ENCODE measurements around the gene BTBD18. TPM values are rescaled to one million over a fixed set of nuclear protein-coding genes. Genes with fewer than 3 reads are reported as not detected.

BTBD18 gene
- total RNA-seq, 1 donor from 2014 or later, result not detected

- Histone ChIP-seq H3K36me3 (no peaks in the 10 kb centered on the region), H3K4me1 (peaks cover 96% of the 10 kb centered on the region), H3K9me3 (no peaks in the 10 kb centered on the region), H3K27ac (peak overlapping the region; percentile 88), H3K27me3 (no peaks in the 10 kb centered on the region), H3K4me3 (no peak overlapping the region)
- DNase-seq (ENCODE audit: extremely low spot score in 2 of 2), result no peak
- intact Hi-C loops (cut with DNase I), result no loop called here
- TF ChIP-seq POLR2AphosphoS5 (IDR thresholded peaks at IDR 0.05; ENCODE audit: insufficient read depth in 1 of 2, low read depth in 1 of 2), result peak in 1 of 2 donors; percentile 54
- TF ChIP-seq POLR2A (IDR thresholded peaks at IDR 0.05), result no peak
Measured at GRCh38 chr11:57781529-57781943, 29.9 kb upstream of the BTBD18 start.

GRCh38 chr11:57779276-57779675 is 27.7 kb upstream of the BTBD18 start:
- no peaks in the 10 kb centered on the region for H3K36me3 ChIP-seq
- no peaks in the 10 kb centered on the region for H3K27me3 ChIP-seq
- intact Hi-C loops (cut with DNase I), result no loop called here
- no peak for TF ChIP-seq POLR2AphosphoS5 (IDR thresholded peaks at IDR 0.05; ENCODE audit: insufficient read depth in 1 of 2, low read depth in 1 of 2)
- TF ChIP-seq POLR2A (IDR thresholded peaks at IDR 0.05), result no peak
- no peak for TF ChIP-seq CTCF (IDR thresholded peaks at IDR 0.05)
- H3K4me3 ChIP-seq, result peak overlapping the region; percentile 11 to 21
- H3K27ac ChIP-seq, result peak overlapping the region; percentile 88
- no peaks in the 10 kb centered on the region for H3K9me3 ChIP-seq
- H3K4me1 ChIP-seq, result peaks cover 97% of the 10 kb centered on the region
- DNase-seq (ENCODE audit: extremely low spot score in 2 of 2), result no peak

- Histone ChIP-seq H3K36me3 (no peaks in the 10 kb centered on the region), H3K4me1 (peaks cover 97% of the 10 kb centered on the region), H3K4me3 (peak overlapping the region; percentile 11 to 21), H3K9me3 (no peaks in the 10 kb centered on the region), H3K27ac (peak overlapping the region; percentile 88), H3K27me3 (no peaks in the 10 kb centered on the region)
- TF ChIP-seq POLR2AphosphoS5 (IDR thresholded peaks at IDR 0.05; ENCODE audit: insufficient read depth in 1 of 2, low read depth in 1 of 2), result peak in 1 of 2 donors; percentile 60
- no peak for TF ChIP-seq CTCF (IDR thresholded peaks at IDR 0.05)
- intact Hi-C loops (cut with DNase I), result no loop called here
- DNase-seq (ENCODE audit: extremely low spot score in 2 of 2), result peak in 1 of 2 donors; percentile 90
Measured at GRCh38 chr11:57778318-57779037, 26.9 kb upstream of the BTBD18 start.

GRCh38 chr11:57777969-57778317 is 26.3 kb upstream of the BTBD18 start:
- Histone ChIP-seq H3K4me1 (peaks cover 99% of the 10 kb centered on the region), H3K9me3 (no peaks in the 10 kb centered on the region), H3K27me3 (no peaks in the 10 kb centered on the region), H3K27ac (peak overlapping the region; percentile 88), H3K4me3 (peak overlapping the region; percentile 11 to 21), H3K36me3 (no peaks in the 10 kb centered on the region)
- no peak for DNase-seq (ENCODE audit: extremely low spot score in 2 of 2)
- TF ChIP-seq POLR2AphosphoS5 (IDR thresholded peaks at IDR 0.05; ENCODE audit: insufficient read depth in 1 of 2, low read depth in 1 of 2), result no peak
- TF ChIP-seq CTCF (IDR thresholded peaks at IDR 0.05), result no peak
- TF ChIP-seq POLR2A (IDR thresholded peaks at IDR 0.05), result no peak
- intact Hi-C loops (cut with DNase I), result no loop called here

GRCh38 chr11:57776577-57777210 is 25.1 kb upstream of the BTBD18 start:
- H3K4me1 ChIP-seq, result peaks cover 100% of the 10 kb centered on the region
- intact Hi-C loops (cut with DNase I), result no loop called here
- no peak for DNase-seq (ENCODE audit: extremely low spot score in 2 of 2)
- H3K36me3 ChIP-seq, result no peaks in the 10 kb centered on the region
- peak in 1 of 2 donors; percentile 14 for TF ChIP-seq POLR2AphosphoS5 (IDR thresholded peaks at IDR 0.05; ENCODE audit: insufficient read depth in 1 of 2, low read depth in 1 of 2)
- TF ChIP-seq CTCF (IDR thresholded peaks at IDR 0.05), result no peak
- no peaks in the 10 kb centered on the region for H3K27me3 ChIP-seq
- H3K27ac ChIP-seq, result peak overlapping the region; percentile 88
- no peaks in the 10 kb centered on the region for H3K9me3 ChIP-seq
- no peak overlapping the region for H3K4me3 ChIP-seq

Data from vagina (tissue), 2 donors.